Chondrocyte (in vitro differentiated cells): ENCODE measurements around the gene OSBPL6. TPM values are rescaled to one million over a fixed set of nuclear protein-coding genes. Genes with fewer than 3 reads are reported as not detected.
"Not testable (repeated sequence)": the region's sequence is repeated elsewhere in the genome, so short reads cannot be mapped to it uniquely, and the experiment has no call there.

Experiments
- DNase-seq: peaks from one replicate; pipeline ENCODE4 v3.0.0; 2021; ENCODE audit warnings: mixed read lengths, low spot score
- H3K27ac Mint-ChIP-seq: one replicate; pipeline ENCODE4 v1.8.0; 2021; ENCODE audit warnings: mild to moderate bottlenecking, moderate library complexity, mixed read lengths; ENCODE audit not compliant: unreplicated experiment
- H3K27me3 Mint-ChIP-seq: 2 replicates; pipeline ENCODE4 v1.8.0; 2021; ENCODE audit warnings: low read depth, mixed read lengths
- H3K36me3 Mint-ChIP-seq: 2 replicates; pipeline ENCODE4 v1.8.0; 2021; ENCODE audit warnings: low read depth, mixed read lengths
- H3K4me1 Mint-ChIP-seq: 2 replicates; pipeline ENCODE4 v1.8.0; 2021; ENCODE audit warnings: low read depth, mild to moderate bottlenecking, mixed read lengths
- H3K4me3 Mint-ChIP-seq: one replicate; pipeline ENCODE4 v1.8.0; 2021; ENCODE audit warnings: mild to moderate bottlenecking, moderate library complexity, mixed read lengths; ENCODE audit not compliant: unreplicated experiment
- H3K9me3 Mint-ChIP-seq: 2 replicates; pipeline ENCODE4 v1.8.0; 2021; ENCODE audit warnings: low read depth, mixed read lengths
- total RNA-seq: library from RNA; stranded (reverse); gene quantifications from 3 replicates; pipeline ENCODE4 v1.2.1, GENCODE V29; 2021
- TF ChIP-seq, protein P1 (sequence below): fragments of 200-600 bp; sonication (generic); IDR thresholded peaks from 2 replicates; pipeline ENCODE4 v1.5.0; 2021; ENCODE audit warnings: antibody characterized with exemption, mild to moderate bottlenecking, moderate library complexity

OSBPL6 gene
- total RNA-seq, 1 donor from 2014 or later, result 10.3 TPM

- no peaks in the 10 kb centered on the region for H3K36me3 Mint-ChIP-seq
- DNase-seq, result no peak
- TF ChIP-seq, protein P1, sequence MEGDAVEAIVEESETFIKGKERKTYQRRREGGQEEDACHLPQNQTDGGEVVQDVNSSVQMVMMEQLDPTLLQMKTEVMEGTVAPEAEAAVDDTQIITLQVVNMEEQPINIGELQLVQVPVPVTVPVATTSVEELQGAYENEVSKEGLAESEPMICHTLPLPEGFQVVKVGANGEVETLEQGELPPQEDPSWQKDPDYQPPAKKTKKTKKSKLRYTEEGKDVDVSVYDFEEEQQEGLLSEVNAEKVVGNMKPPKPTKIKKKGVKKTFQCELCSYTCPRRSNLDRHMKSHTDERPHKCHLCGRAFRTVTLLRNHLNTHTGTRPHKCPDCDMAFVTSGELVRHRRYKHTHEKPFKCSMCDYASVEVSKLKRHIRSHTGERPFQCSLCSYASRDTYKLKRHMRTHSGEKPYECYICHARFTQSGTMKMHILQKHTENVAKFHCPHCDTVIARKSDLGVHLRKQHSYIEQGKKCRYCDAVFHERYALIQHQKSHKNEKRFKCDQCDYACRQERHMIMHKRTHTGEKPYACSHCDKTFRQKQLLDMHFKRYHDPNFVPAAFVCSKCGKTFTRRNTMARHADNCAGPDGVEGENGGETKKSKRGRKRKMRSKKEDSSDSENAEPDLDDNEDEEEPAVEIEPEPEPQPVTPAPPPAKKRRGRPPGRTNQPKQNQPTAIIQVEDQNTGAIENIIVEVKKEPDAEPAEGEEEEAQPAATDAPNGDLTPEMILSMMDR, result no peak
- no peaks in the 10 kb centered on the region for H3K27me3 Mint-ChIP-seq
- H3K4me1 Mint-ChIP-seq, result peaks cover 16% of the 10 kb centered on the region
- no peak overlapping the region for H3K27ac Mint-ChIP-seq
- no peaks in the 10 kb centered on the region for H3K9me3 Mint-ChIP-seq
- H3K4me3 Mint-ChIP-seq, result no peak overlapping the region
These were observed 2.8 kb upstream of the OSBPL6 start for GRCh38 chr2:178191511-178191910.

DNA sequence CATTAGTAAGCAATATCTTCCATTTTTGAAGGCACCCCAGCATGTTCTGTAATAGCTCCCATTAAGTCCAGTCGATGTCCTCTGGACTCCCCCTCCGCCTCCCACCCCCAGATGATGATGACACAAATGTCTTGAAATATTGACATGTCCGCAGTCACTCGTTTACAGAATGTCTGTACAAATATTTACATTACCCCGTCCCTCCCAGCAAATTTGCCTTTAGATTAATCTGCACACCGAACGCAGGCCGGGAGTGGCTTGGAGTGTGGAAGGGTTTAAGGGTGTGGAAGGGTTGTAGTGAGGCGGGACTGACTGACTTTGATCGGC lies 853 bp upstream of the OSBPL6 start:
- H3K27me3 Mint-ChIP-seq, result no peaks in the 10 kb centered on the region
- DNase-seq, result no peak
- H3K36me3 Mint-ChIP-seq, result no peaks in the 10 kb centered on the region
- no peaks in the 10 kb centered on the region for H3K9me3 Mint-ChIP-seq
- H3K4me1 Mint-ChIP-seq, result peaks cover 19% of the 10 kb centered on the region
- TF ChIP-seq, protein P1, result no peak
- peak overlapping the region; percentile 82 for H3K4me3 Mint-ChIP-seq
- H3K27ac Mint-ChIP-seq, result peak overlapping the region; percentile 92

GRCh38 chr2:178194600-178195389 lies 483 bp downstream of the OSBPL6 start:
- Mint-ChIP-seq H3K27ac (peak overlapping the region; percentile 87), H3K4me1 (peaks cover 19% of the 10 kb centered on the region), H3K9me3 (no peaks in the 10 kb centered on the region), H3K4me3 (peak overlapping the region; percentile 82), H3K36me3 (no peaks in the 10 kb centered on the region), H3K27me3 (no peaks in the 10 kb centered on the region)
- peak; percentile 93 for DNase-seq
- TF ChIP-seq, protein P1, result peak; percentile 28

DNA sequence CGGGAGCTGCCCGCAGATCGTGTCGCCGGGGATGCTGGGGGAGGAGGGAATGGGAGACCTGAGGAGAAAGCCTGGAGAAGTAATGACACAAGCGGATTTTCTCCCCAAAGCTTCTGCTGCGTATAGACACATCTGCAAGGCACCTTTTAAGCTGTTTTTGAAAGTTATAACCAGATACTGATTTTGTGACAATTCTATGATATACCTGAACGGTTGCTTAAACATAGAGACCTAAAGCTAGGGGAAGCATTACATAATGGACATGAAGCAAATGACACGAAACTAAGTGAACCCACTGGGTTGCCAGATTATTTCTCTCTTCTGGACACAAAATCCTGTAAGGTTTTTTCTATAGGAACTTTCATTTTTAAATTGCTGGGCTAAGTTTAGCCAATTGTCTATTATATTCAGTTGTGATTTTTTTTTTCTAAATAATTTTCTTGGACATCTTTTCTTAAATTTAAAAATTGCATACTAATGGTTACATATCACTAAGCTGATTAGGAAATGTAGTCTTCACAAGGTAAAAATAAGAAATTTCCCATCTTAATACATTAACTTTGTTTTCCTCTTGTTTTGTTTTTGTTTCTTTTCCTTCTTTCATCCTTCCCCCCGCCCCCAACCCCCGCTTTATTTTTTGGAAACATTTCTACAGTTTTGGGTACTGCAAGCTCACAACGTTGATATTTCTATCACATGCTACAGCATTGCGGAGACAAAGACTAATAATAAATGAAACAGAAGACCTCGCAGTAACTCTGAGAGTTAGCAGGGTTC lies 1.3 kb downstream of the OSBPL6 start:
- peaks cover 19% of the 10 kb centered on the region for H3K4me1 Mint-ChIP-seq
- TF ChIP-seq, protein P1, result no peak
- peak overlapping the region; percentile 87 for H3K27ac Mint-ChIP-seq
- H3K36me3 Mint-ChIP-seq, result no peaks in the 10 kb centered on the region
- H3K4me3 Mint-ChIP-seq, result peak overlapping the region; percentile 82
- no peak for DNase-seq
- H3K9me3 Mint-ChIP-seq, result no peaks in the 10 kb centered on the region
- H3K27me3 Mint-ChIP-seq, result no peaks in the 10 kb centered on the region

GRCh38 chr2:178197791-178198190 lies 3.5 kb downstream of the OSBPL6 start:
- Mint-ChIP-seq H3K4me1 (peaks cover 19% of the 10 kb centered on the region), H3K27ac (no peak overlapping the region), H3K27me3 (no peaks in the 10 kb centered on the region), H3K4me3 (no peak overlapping the region), H3K9me3 (no peaks in the 10 kb centered on the region), H3K36me3 (no peaks in the 10 kb centered on the region)
- no peak for DNase-seq
- TF ChIP-seq, protein P1, result no peak

DNA sequence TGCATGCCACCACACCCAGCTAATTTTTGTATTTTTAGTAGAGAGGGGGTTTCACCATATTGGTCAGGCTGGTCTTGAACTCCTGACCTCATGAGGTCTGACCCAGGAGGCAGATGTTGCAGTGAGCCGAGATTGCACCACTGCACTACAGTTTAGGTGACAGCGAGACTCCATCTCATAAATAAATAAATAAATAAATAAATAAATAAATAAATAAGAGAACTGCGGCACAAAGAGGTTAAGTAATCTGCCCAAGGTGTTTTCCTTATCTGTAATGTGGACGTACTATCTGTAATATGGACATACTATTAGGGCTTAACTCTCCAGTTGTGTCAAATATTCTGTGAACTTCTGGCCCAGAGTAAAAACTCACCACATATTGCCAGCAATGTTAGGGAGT lies 4.1 kb downstream of the OSBPL6 start:
- DNase-seq, H3K27me3 Mint-ChIP-seq, H3K36me3 Mint-ChIP-seq, H3K4me3 Mint-ChIP-seq, H3K27ac Mint-ChIP-seq, H3K9me3 Mint-ChIP-seq: not testable (repeated sequence)
- H3K4me1 Mint-ChIP-seq, result peaks cover 14% of the 10 kb centered on the region
